ENCODE data around the gene ELANE.
"Not testable (repeated sequence)": the region's sequence is repeated elsewhere in the genome, so short reads cannot be mapped to it uniquely, and the experiment has no call there.

Gene ELANE

DNA sequence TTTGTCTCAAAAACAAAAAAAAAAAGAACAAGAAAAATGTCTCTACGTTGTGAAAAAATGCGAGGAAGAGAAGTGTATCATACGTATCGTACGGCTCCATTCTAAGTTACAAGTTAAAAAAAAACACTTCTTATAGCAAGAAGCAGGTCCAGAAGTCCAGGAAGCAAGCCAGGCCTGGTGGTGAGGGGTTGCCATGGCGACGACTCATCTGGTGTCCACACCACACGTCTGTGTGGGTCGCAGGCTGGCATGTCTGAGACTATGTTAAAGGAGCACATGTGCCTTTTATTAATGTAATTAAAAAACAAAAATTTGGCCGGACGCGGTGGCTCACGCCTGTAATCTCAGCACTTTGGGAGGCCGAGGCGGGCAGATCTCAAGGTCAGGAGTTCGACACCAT lies 35.0 kb downstream of the ELANE start:
- no peak for DNase-seq (ENCODE audit: low read depth)
- TF ChIP-seq, protein P1, sequence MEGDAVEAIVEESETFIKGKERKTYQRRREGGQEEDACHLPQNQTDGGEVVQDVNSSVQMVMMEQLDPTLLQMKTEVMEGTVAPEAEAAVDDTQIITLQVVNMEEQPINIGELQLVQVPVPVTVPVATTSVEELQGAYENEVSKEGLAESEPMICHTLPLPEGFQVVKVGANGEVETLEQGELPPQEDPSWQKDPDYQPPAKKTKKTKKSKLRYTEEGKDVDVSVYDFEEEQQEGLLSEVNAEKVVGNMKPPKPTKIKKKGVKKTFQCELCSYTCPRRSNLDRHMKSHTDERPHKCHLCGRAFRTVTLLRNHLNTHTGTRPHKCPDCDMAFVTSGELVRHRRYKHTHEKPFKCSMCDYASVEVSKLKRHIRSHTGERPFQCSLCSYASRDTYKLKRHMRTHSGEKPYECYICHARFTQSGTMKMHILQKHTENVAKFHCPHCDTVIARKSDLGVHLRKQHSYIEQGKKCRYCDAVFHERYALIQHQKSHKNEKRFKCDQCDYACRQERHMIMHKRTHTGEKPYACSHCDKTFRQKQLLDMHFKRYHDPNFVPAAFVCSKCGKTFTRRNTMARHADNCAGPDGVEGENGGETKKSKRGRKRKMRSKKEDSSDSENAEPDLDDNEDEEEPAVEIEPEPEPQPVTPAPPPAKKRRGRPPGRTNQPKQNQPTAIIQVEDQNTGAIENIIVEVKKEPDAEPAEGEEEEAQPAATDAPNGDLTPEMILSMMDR (conservative IDR thresholded peaks at IDR 0.05; ENCODE audit: low read depth, low read length): no peak
- H3K4me3 ChIP-seq (ENCODE audit: low read length): no peak overlapping the region

DNA sequence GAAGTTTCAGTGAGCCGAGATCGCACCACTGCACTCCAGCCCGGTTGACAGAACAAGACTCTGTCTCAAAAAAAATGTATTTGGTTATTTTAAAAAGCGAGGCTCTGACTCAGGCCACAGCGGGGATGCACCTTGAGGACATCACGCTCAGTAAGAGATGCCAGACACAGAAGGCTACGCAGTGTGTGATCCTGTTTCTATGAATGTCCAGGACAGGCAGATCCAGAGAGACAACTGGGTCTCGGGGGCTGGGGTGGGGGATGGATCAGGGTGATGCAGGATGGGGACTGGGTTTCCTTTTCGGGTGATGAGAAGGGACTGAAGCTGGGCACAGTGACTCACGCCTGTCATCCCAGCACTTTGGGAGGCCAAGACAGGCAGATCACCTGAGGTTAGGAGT lies 35.5 kb downstream of the ELANE start:
- DNase-seq (ENCODE audit: low read depth): no peak
- no peak overlapping the region for H3K4me3 ChIP-seq (ENCODE audit: low read length)
- TF ChIP-seq, protein P1 (conservative IDR thresholded peaks at IDR 0.05; ENCODE audit: low read depth, low read length): no peak

DNA sequence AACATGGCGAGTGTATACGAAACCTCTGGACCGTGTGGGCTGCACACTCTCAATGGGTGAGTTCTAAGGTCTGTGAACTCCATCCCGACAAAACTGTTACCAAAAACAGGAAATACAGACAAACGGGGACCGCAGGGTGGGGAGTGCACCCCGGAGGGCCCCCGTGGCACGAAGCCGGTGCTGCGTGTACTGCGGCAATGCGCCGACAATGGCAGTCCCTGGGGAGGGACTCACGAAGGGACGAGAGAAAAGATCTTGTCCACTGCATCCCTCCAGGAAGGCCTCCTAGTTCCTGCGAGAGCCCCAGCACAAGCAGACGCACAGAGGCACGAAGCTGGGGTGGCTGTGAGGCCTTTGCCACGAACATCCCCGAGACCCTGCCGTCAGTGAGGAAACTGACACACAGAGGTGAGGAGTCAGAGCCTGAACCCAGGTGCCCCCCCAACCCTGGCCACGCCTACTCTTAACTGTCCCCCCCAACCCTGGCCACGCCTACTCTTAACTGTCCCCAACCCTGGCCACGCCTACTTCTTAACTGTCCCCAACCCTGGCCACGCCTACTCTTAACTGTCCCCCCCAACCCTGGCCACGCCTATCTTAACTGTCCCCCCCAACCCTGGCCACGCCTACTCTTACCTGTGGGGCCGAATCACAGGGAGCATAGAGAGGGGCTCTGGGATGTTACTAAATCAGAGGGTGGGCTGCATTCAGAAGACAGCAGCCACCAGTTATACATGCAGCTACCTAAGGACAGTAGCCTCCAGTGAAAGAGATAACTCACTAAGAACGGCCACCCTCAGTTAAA lies 36.7 kb downstream of the ELANE start:
- TF ChIP-seq, protein P1 (conservative IDR thresholded peaks at IDR 0.05; ENCODE audit: low read depth, low read length): no peak
- no peak for DNase-seq (ENCODE audit: low read depth)
- H3K4me3 ChIP-seq (ENCODE audit: low read length): no peak overlapping the region

DNA sequence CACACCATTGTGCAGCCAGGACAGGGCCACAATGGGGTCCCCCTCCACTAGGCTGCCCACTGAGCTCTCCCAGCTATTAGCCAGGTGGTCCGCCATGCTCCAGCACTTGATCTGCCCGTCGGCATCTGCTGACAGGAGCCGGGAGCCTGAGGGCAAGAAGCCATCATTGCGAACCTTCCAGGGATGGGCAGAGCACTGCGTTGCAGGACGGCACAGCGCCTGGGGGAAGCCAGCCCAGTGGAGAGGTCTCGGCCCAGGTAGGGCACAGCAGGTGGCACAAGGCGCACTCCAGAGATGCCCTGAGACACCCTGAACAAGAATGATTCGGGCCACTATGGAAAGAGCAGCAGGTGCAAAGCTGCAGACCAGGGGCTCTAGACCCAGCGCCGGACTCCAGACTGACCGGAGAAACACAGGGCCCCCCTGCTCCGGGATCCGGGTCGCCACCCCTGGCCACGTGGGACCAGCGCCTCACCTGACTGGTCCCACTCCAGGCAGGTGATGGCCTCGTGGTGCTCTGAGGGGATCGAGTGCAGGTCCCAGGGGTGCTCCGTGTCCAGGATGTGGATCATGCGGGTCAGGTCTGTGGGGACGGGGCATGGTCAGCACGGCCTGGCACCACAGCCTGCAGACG lies 37.7 kb downstream of the ELANE start:
- DNase-seq (ENCODE audit: low read depth): no peak
- no peak overlapping the region for H3K4me3 ChIP-seq (ENCODE audit: low read length)
- TF ChIP-seq, protein P1 (conservative IDR thresholded peaks at IDR 0.05; ENCODE audit: low read depth, low read length): no peak

DNA sequence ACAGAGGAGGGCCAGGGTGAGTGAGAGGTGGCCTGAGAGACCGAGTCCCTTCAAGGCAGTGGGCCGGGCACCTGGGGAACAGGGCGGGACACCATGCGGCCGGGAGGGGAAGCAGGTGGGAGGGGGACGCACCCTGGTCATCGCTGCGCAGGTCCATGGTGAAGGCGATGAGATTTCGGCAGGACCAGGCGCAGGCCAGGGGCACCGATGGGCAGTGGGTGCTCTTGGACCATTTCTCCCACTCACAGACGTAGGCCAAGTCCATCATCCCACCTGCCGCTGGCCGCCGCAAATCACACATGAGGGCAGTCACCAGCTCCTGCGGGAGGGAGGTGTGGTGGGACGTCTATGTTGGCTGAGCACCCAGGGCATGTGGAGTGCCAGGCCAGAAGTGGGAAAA lies 38.7 kb downstream of the ELANE start:
- DNase-seq (ENCODE audit: low read depth): no peak

DNA sequence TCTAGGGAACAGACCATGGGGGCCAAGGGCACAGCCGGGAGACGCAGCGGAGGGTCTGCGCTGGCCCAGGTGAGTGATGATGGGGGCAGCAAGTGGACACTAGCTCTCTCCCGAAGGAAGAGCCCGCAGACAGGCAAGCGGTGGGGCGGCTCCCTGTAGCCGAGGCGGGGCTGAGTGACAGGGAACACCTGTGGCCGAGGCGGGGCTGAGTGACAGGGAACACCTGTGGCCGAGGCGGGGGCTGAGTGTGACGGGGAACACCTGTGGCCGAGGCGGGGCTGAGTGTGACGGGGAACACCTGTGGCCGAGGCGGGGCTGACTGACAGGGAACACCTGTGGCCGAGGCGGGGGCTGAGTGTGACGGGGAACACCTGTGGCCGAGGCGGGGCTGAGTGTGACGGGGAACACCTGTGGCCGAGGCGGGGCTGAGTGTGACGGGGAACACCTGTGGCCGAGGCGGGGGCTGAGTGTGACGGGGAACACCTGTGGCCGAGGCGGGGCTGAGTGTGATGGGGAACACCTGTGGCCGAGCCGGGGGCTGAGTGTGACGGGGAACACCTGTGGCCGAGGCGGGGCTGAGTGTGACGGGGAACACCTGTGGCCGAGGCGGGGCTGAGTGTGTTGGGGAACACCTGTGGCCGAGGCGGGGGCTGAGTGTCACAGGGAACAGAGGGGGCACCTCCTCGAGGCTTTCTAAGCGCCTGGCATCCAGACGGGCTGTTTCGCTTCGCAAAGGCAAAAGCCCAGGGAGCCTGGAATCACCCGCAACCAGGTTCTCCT lies 39.5 kb downstream of the ELANE start:
- DNase-seq (ENCODE audit: low read depth): not testable (repeated sequence)

More for the DNA sequence above, 38.7 kb downstream of the ELANE start:
- no peak overlapping the region for H3K4me3 ChIP-seq (ENCODE audit: low read length)
- TF ChIP-seq, protein P1 (conservative IDR thresholded peaks at IDR 0.05; ENCODE audit: low read depth, low read length): no peak

DNA sequence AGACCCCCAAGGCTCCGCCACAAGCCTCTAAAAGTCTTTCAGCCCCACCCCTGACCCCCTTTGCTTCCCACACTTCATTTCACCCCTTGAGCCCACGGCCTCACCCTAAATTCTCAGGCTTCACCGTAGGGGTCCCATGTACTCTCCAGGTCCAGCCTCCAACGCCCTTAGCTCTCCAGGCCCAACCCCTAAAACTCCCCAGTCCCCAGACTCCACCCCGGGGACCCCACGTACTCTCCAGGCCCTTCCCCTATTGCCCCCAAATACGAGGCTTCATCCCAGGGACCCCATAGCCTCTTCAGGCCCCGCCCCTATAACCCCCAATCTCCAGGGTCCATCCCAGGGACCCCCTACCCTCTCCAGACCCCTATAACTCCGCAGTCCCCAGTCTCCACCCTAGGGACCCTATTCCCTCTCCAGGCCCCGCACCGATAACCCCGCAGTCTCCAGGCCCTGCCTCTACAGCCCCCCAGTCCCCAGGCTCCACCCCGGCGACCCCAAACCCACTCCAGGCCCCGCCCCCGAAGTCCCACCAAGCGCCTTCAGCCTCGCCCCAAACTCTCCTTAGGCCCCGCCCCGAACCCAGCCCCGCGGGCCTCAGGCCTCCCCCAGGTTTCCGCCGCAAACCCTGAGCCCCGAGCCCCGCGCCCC lies 40.3 kb downstream of the ELANE start:
- TF ChIP-seq, protein P1 (conservative IDR thresholded peaks at IDR 0.05; ENCODE audit: low read depth, low read length): no peak
- no peak for DNase-seq (ENCODE audit: low read depth)
- H3K4me3 ChIP-seq (ENCODE audit: low read length): peak overlapping the region; percentile 84

More for the DNA sequence above, 39.5 kb downstream of the ELANE start:
- H3K4me3 ChIP-seq (ENCODE audit: low read length): peak overlapping the region; percentile 84
